A549 treated with CORT108297 at 1 μM for 4 hours (cell line): Measurements from ENCODE around the gene PHACTR4. TPM values are rescaled to one million over a fixed set of nuclear protein-coding genes. Genes with fewer than 3 reads are reported as not detected.

Experiments used
- total RNA-seq: library from RNA; stranded (reverse); fragments of 200-300 nt; extraction: Qiagen RNA extraction; gene quantifications from 5 replicates; pipeline ENCODE4 v1.2.3, GENCODE V29; 2022

Gene PHACTR4
- total RNA-seq: 17.4 to 22.0 TPM (median 20.8 TPM) in 5 replicates

DNA sequence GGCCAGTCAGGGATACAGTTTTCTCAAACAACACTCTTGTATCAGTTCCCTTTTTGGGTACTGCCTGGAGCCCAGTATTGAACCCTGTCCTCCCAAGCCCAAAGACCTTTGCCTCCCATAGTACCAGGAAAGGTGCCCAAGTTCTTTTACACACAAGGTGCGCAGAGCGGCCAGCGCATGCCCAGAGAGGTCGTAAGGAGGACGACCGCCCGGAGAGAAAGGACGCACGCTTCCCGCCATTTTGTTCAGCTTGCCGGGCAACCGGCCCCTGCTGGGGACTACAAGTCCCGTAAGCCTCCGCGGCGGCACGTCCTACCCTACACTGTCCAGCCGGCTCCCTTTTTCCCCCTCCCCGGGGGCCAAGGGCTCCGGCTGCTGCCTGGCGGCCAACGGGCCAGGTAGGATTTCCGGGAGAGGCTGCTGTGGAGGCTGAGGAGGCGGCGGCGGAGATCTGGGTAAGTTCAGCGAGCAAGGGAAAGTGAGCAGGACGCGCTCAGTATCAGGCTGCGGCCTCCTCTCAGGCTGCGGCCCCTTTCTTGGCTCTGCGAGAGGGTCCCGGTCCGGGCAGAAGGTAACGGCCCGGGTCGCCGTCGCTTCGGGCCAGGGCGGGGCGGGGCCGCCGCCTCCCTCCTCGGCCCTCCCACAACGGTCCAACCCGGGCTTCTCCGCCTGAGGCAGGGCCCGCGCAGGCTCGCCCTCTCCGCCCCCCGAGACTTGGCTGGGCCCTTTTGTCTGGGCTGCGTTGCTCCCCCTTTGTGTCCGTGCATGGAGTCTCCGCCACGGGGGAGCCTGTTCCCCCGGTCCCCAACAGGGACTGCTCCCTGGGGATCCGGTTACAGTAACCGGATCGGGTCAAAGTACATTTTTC lies at the start of gene PHACTR4:
PHACTR4 (plus strand) TSS at position 370 of the 868 bp plus-strand sequence. CDS start 37,708 bp downstream, outside the sequence.

DNA sequence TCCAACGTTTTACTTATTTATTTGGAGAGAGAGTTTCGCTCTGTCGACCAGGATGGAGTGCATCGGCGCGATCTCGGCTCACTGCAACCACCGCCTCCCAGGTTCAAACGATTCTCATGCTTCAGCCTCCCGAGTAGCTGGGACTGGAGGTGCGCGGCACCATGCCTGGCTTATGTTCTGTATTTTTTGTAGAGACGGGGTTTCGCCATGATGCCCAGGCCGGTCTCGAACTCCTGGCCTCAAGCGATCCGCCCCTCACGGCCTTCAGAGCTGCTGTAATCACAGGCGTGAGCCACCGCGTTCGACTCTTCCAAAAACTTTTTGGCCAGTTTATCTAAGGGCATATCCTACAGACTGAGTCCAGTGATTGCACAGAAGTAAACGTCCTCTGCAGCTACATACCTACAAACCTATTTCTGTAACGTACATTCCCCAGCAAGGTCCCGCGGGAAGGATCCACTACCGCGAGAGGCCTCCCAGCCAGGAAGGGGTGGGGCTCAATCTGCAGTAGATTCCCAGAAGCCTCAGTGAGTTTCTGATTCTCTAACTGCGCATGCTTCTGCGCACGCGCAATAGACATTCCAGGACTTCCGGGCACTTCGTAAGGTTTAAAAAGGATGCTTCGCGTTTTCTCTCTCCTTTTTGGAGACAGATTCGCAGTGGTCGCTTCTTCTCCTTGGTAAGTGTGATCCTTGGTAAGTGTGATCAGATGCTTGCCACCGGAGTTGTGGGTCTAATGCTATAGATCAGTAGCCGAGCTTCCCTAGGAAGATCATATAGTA lies 136.1 kb downstream of the PHACTR4 start, which contains the start of gene RCC1:
RCC1 (plus strand) TSS at position 638 of the 782 bp plus-strand sequence. CDS start 23,824 bp downstream, outside the sequence.

Other genes with a start within 250 kb of the PHACTR4 start
- 0.14 to 0.32 TPM (median 0.25 TPM) in 5 replicates for gene PTAFR, start 193.1 kb upstream of the PHACTR4 start, total RNA-seq
- 68.6 to 81.5 TPM (median 70.8 TPM) in 5 replicates for gene DNAJC8, start 136.7 kb upstream of the PHACTR4 start, total RNA-seq
- 154 to 183 TPM (median 166 TPM) in 5 replicates for gene ATP5IF1, start 133.6 kb upstream of the PHACTR4 start, total RNA-seq
- 6.5 to 11.2 TPM (median 8.7 TPM) in 5 replicates for gene SESN2, start 110.2 kb upstream of the PHACTR4 start, total RNA-seq
- gene MED18, start 40.7 kb upstream of the PHACTR4 start, total RNA-seq: 15.7 to 19.6 TPM (median 16.9 TPM) in 5 replicates
- gene RCC1, start 136.3 kb downstream of the PHACTR4 start, total RNA-seq: 73.2 to 85.0 TPM (median 82.2 TPM) in 5 replicates
- 18.3 to 25.2 TPM (median 21.0 TPM) in 5 replicates for gene TRNAU1AP, start 183.3 kb downstream of the PHACTR4 start, total RNA-seq
- 2.0 to 2.8 TPM (median 2.4 TPM) in 5 replicates for gene RAB42, start 222.5 kb downstream of the PHACTR4 start, total RNA-seq